A673 (cell line): ENCODE results near the gene GOLGA6L2.

Source experiments
- EZH2 ChIP-seq: fragments of 200-600 bp; sonication (generic); IDR thresholded peaks from 2 replicates; pipeline ENCODE4 v1.6.1; 2017; ENCODE audit warnings: borderline replicate concordance, low read depth, mild to moderate bottlenecking, mixed read lengths, antibody characterized with exemption, low read length; ENCODE audit not compliant: poor library complexity, severe bottlenecking
- TF ChIP-seq, protein P1 (sequence below): fragments of 300-800, 200-600 bp; sonication (generic); conservative IDR thresholded peaks from 2 replicates; pipeline ENCODE4 v1.5.1; 2017; ENCODE audit warnings: low read depth, mild to moderate bottlenecking, antibody characterized with exemption, low read length, moderate library complexity, mixed read lengths

DNA sequence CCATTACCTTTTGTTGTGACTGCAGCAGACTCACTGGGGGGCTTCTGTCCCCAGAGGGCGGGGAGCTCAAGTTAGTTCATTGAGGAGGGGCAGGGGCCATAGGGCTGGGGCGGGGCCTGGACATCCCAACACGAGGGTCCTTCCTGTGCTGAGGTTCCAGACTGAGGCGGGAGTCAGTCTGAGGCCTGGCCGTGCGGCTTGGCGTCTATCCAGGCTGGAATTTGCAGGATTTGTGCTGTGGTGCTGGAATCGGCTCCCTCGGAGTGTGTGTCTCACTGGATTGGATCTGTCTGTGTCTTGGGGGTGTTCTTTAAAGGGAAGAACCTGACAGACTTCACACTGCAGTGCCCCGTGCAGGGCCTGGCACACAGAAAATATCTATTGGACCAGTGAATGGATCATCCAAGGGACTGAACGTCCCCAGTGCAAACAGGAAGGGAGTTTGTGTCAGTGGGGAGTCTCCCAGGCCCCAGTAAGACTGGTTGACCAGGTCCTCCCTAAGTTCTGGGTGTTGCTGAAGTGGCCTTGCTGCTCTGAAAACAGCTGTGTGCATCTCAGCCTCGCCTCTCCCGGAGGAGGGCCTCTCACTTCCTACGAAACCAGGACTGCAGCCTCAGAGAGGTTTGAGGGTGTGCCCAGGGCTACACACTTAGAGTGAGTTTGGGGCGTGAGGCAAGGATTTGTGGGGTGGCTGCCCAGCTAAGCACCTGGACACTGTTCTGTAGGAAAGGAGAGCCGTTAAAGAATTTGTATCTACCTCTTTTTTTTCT lies 26.1 kb downstream of the GOLGA6L2 start:
- TF ChIP-seq, protein P1, sequence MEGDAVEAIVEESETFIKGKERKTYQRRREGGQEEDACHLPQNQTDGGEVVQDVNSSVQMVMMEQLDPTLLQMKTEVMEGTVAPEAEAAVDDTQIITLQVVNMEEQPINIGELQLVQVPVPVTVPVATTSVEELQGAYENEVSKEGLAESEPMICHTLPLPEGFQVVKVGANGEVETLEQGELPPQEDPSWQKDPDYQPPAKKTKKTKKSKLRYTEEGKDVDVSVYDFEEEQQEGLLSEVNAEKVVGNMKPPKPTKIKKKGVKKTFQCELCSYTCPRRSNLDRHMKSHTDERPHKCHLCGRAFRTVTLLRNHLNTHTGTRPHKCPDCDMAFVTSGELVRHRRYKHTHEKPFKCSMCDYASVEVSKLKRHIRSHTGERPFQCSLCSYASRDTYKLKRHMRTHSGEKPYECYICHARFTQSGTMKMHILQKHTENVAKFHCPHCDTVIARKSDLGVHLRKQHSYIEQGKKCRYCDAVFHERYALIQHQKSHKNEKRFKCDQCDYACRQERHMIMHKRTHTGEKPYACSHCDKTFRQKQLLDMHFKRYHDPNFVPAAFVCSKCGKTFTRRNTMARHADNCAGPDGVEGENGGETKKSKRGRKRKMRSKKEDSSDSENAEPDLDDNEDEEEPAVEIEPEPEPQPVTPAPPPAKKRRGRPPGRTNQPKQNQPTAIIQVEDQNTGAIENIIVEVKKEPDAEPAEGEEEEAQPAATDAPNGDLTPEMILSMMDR, result no peak
- no peak for TF ChIP-seq EZH2
